Hepatocyte (in vitro differentiated cells): Measurements from ENCODE around the gene NKX1-1.

Source experiments
- CTCF ChIP-seq: fragments of 200-600 bp; sonication (generic); IDR thresholded peaks from 2 replicates; pipeline ENCODE4 v1.5.1; 2016; ENCODE audit warnings: antibody characterized with exemption, mild to moderate bottlenecking; ENCODE audit not compliant: poor library complexity
- EZH2 ChIP-seq: fragments of 200-600 bp; sonication (generic); IDR thresholded peaks from 2 replicates; pipeline ENCODE4 v1.6.1; 2016; ENCODE audit warnings: antibody characterized with exemption, mild to moderate bottlenecking, borderline replicate concordance
- EZH2phosphoT487 ChIP-seq: fragments of 200-600 bp; sonication (generic); IDR thresholded peaks from one replicate; pipeline ENCODE4 v1.6.1; 2018; ENCODE audit warnings: antibody characterized with exemption, mild to moderate bottlenecking, low read depth, moderate library complexity; ENCODE audit not compliant: unreplicated experiment, severe bottlenecking

- TF ChIP-seq EZH2 (no peak), CTCF (no peak), EZH2phosphoT487 (no peak)
Observed at GRCh38 chr4:1357356-1358248, 48.6 kb downstream of the NKX1-1 start.
